Activated naive CD8-positive, alpha-beta T cell (primary cell): Measurements from ENCODE around the gene PRSS57.
A peak's percentile ranks its signal among the peaks of the same experiment; 100 is the strongest.
"Not testable (repeated sequence)": the region's sequence is repeated elsewhere in the genome, so short reads cannot be mapped to it uniquely, and the experiment has no call there.

Source experiments
- H3K27ac Mint-ChIP-seq: one replicate; pipeline ENCODE4 v1.8.0; 2021; ENCODE audit warnings: mixed read lengths
- H3K27me3 Mint-ChIP-seq: one replicate; pipeline ENCODE4 v1.8.0; 2021; ENCODE audit warnings: mixed read lengths
- H3K36me3 Mint-ChIP-seq: one replicate; pipeline ENCODE4 v1.8.0; 2021; ENCODE audit warnings: mixed read lengths
- H3K4me1 Mint-ChIP-seq: one replicate; pipeline ENCODE4 v1.8.0; 2021; ENCODE audit warnings: low read depth, mixed read lengths
- H3K4me3 Mint-ChIP-seq: one replicate; pipeline ENCODE4 v1.8.0; 2021; ENCODE audit warnings: mild to moderate bottlenecking, mixed read lengths
- H3K9me3 Mint-ChIP-seq: one replicate; pipeline ENCODE4 v1.8.0; 2021; ENCODE audit warnings: low read depth, mixed read lengths

PRSS57 gene

GRCh38 chr19:695352-695949, at the start of gene PRSS57:
PRSS57 (minus strand) TSS chr19:695452; CDS start chr19:695430, 22 bp downstream.
- Mint-ChIP-seq H3K27me3 (no peaks in the 10 kb centered on the region), H3K36me3 (no peaks in the 10 kb centered on the region), H3K4me1 (peaks cover 1% of the 10 kb centered on the region), H3K4me3 (no peak within 1 kb of the TSS), H3K9me3 (no peaks in the 10 kb centered on the region), H3K27ac (no peak within 1 kb of the TSS)

DNA sequence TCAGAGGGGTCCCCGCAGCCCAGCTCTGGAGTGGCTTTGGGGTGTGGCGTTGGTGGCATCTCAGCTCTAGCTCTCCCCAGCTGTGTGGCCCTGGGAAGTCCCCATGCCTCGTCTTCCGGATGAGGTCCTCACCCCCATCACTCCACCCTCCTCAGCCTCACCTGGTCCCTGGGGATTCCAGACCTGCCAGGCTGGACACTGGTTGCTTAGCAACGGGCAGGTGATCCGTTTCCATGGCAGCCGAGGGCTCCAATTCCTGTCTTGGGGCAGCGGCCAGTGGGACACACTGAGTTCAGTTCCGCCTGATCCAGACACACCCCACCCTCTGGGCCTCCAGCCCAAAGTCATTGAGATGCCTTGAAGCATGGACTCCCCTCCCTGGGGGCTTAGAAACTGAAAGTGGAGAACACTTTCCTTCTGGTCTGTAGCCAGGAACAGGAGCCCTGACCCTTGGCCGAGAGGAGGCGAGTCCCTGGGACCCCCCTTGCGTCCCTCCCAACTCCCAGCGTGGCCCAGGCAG, 48.0 kb upstream of the PRSS57 start:
- H3K9me3 Mint-ChIP-seq: no peaks in the 10 kb centered on the region
- no peaks in the 10 kb centered on the region for H3K36me3 Mint-ChIP-seq
- H3K27ac Mint-ChIP-seq: no peak overlapping the region
- no peaks in the 10 kb centered on the region for H3K4me1 Mint-ChIP-seq
- no peaks in the 10 kb centered on the region for H3K27me3 Mint-ChIP-seq
- no peak overlapping the region for H3K4me3 Mint-ChIP-seq

DNA sequence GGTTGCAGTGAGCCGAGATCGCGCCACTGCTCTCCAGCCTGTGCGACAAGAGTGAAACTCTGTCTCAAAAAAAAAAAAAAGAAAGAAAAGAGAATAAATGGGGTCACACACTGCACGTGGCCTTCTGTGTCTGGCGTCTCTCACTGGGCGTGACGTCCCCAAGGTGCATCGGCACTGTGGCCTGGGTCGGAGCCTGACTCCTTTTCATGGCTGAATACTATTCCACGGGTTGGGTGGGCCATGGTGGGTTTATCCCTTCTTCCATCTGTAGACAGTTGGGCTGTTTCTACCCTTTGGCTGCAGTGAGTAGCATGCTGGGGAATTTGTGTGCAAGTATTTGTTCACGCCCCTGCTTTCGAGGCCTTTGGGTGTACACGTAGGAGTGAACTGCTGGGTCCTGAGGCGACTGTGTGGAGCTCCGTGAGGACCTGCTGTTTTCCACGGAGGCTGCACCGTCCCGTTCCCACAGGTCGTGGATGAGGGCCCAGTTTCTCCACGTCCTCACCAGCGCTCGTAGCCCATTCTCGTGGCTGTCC, 47.4 kb upstream of the PRSS57 start:
- Mint-ChIP-seq H3K4me3 (no peak overlapping the region), H3K4me1 (no peaks in the 10 kb centered on the region), H3K27ac (no peak overlapping the region), H3K27me3 (no peaks in the 10 kb centered on the region), H3K36me3 (no peaks in the 10 kb centered on the region), H3K9me3 (no peaks in the 10 kb centered on the region)

GRCh38 chr19:741506-742131, 46.4 kb upstream of the PRSS57 start:
- Mint-ChIP-seq H3K4me3 (no peak overlapping the region), H3K4me1 (no peaks in the 10 kb centered on the region), H3K36me3 (no peaks in the 10 kb centered on the region), H3K27ac (peak overlapping the region; percentile 34), H3K9me3 (no peaks in the 10 kb centered on the region), H3K27me3 (no peaks in the 10 kb centered on the region)

DNA sequence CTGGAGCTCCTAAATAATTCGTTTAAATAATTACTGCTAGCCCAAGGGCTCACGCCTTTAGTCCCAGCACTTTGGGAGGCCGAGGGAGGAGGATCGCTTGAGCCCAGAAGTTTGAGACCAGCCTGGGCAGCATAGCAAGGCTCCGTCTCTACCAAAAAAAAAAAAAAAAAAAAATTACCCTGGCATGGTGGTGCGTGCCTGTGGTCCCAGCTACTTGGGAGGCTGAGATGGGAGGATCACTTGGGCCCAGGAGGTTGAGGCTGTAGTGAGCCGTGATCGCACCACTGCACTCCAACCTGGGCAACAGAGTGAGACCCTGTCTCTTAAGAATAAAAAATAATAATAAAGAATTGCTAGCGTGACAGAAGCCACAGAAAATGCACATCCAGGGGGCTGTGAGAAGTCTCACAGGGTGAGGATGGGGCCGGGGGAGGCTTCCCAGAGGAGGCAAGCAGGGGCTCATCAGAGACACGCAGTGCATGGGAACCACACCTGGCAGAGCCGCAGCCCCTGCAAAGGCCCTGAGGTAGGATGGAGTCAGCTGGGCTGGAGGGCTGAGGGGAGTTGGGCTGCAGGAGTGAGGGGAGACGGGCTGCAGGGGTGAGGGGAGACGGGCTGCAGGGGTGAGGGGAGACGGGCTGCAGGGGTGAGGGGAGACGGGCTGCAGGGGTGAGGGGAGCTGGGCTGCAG, 45.7 kb upstream of the PRSS57 start:
- H3K27ac Mint-ChIP-seq, H3K4me3 Mint-ChIP-seq, H3K36me3 Mint-ChIP-seq, H3K9me3 Mint-ChIP-seq, H3K4me1 Mint-ChIP-seq, H3K27me3 Mint-ChIP-seq: not testable (repeated sequence)

GRCh38 chr19:739998-740715, 44.9 kb upstream of the PRSS57 start:
- Mint-ChIP-seq H3K27ac (no peak overlapping the region), H3K36me3 (no peaks in the 10 kb centered on the region), H3K9me3 (no peaks in the 10 kb centered on the region), H3K4me1 (no peaks in the 10 kb centered on the region), H3K4me3 (no peak overlapping the region), H3K27me3 (no peaks in the 10 kb centered on the region)

GRCh38 chr19:738509-739128, 43.4 kb upstream of the PRSS57 start:
- Mint-ChIP-seq H3K27ac (no peak overlapping the region), H3K27me3 (no peaks in the 10 kb centered on the region), H3K4me1 (peaks cover 2% of the 10 kb centered on the region)

GRCh38 chr19:737591-738093, 42.4 kb upstream of the PRSS57 start:
- Mint-ChIP-seq H3K27ac (no peak overlapping the region), H3K36me3 (no peaks in the 10 kb centered on the region), H3K4me1 (peaks cover 5% of the 10 kb centered on the region), H3K4me3 (no peak overlapping the region), H3K9me3 (no peaks in the 10 kb centered on the region), H3K27me3 (no peaks in the 10 kb centered on the region)

More at GRCh38 chr19:738509-739128, 43.4 kb upstream of the PRSS57 start:
- no peak overlapping the region for H3K4me3 Mint-ChIP-seq
- no peaks in the 10 kb centered on the region for H3K9me3 Mint-ChIP-seq
- no peaks in the 10 kb centered on the region for H3K36me3 Mint-ChIP-seq

- H3K36me3 Mint-ChIP-seq: no peaks in the 10 kb centered on the region
- H3K4me3 Mint-ChIP-seq: no peak overlapping the region
- H3K4me1 Mint-ChIP-seq: peaks cover 5% of the 10 kb centered on the region
- H3K27ac Mint-ChIP-seq: no peak overlapping the region
- no peaks in the 10 kb centered on the region for H3K9me3 Mint-ChIP-seq
- no peaks in the 10 kb centered on the region for H3K27me3 Mint-ChIP-seq
Measured at GRCh38 chr19:736125-736524, 40.9 kb upstream of the PRSS57 start.

GRCh38 chr19:734716-735115, 39.5 kb upstream of the PRSS57 start:
- Mint-ChIP-seq H3K4me3 (no peak overlapping the region), H3K27ac (no peak overlapping the region)

GRCh38 chr19:732148-733069, 37.2 kb upstream of the PRSS57 start:
- H3K9me3 Mint-ChIP-seq: no peaks in the 10 kb centered on the region
- no peak overlapping the region for H3K27ac Mint-ChIP-seq
- no peak overlapping the region for H3K4me3 Mint-ChIP-seq
- H3K4me1 Mint-ChIP-seq: peaks cover 5% of the 10 kb centered on the region
- no peaks in the 10 kb centered on the region for H3K27me3 Mint-ChIP-seq
- no peaks in the 10 kb centered on the region for H3K36me3 Mint-ChIP-seq

More at GRCh38 chr19:734716-735115, 39.5 kb upstream of the PRSS57 start:
- H3K27me3 Mint-ChIP-seq: no peaks in the 10 kb centered on the region
- peaks cover 5% of the 10 kb centered on the region for H3K4me1 Mint-ChIP-seq
- no peaks in the 10 kb centered on the region for H3K36me3 Mint-ChIP-seq
- no peaks in the 10 kb centered on the region for H3K9me3 Mint-ChIP-seq

DNA sequence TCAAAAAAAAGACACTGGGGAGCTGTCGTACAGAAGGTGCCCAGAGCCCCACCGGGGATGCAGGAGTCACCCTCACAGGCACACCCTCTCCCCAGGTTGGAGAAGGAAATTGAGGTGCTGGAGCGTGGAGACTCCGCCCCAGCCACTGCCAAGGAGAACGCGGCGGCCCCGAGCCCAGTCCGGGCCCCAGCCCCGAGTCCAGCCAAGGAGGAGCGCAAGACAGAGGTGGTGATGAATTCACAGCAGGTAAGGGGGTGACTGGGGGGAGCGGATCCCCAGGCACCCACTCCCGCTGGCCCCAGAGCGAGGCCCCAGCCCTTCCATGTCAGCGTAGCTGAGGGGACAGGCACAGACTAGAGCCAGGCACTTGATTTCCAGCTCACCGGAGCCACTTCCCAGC, 35.7 kb upstream of the PRSS57 start:
- H3K9me3 Mint-ChIP-seq: no peaks in the 10 kb centered on the region
- H3K27me3 Mint-ChIP-seq: no peaks in the 10 kb centered on the region
- no peak overlapping the region for H3K4me3 Mint-ChIP-seq
- no peaks in the 10 kb centered on the region for H3K36me3 Mint-ChIP-seq
- H3K4me1 Mint-ChIP-seq: peaks cover 5% of the 10 kb centered on the region
- H3K27ac Mint-ChIP-seq: no peak overlapping the region

DNA sequence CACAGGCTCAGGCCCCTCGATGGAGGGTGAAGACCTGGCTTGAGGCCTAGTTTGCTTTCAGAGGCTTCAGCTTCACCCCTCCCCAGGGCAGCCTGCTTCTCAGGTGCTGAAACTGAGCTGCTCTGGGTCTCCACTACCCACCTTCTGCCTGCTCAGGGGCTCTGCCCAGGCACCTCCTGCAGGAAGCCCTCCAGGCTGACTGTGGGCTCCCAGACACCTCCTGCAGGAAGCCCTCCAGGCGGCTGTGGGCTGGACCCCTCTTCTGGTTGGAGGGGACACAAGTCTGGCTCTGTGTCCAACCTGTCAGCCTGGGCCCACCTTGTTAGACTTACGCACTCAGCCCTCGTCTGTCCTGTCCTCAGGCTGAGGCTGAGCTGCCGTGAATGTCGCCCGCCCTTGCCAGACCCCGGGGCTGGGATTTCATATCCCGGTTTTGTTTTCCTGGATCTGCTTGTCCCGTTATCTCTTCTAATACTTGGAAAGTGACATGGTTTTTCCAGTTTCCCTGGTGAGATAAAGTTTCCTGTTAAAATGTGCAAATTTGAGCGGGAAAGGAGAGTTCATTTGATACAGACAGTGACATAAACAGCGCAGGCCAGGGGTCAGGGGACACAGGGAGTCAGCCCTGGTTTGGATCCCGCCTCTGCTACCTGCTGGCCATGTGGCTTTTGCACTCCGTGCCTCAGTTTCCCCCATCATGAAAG, 34.9 kb upstream of the PRSS57 start:
- Mint-ChIP-seq H3K27ac (no peak overlapping the region), H3K4me1 (peaks cover 5% of the 10 kb centered on the region), H3K4me3 (no peak overlapping the region), H3K9me3 (no peaks in the 10 kb centered on the region), H3K36me3 (no peaks in the 10 kb centered on the region), H3K27me3 (no peaks in the 10 kb centered on the region)
